HG03442 (cell line): ENCODE measurements around the gene ASB6.

Source experiments
- ATAC-seq: cut with Tn5 transposase; IDR thresholded peaks from one replicate; pipeline ENCODE4 v1.9.1; 2021; ENCODE audit warnings: mild to moderate bottlenecking, moderate library complexity; ENCODE audit not compliant: unreplicated experiment

The ASB6 gene, protein sequence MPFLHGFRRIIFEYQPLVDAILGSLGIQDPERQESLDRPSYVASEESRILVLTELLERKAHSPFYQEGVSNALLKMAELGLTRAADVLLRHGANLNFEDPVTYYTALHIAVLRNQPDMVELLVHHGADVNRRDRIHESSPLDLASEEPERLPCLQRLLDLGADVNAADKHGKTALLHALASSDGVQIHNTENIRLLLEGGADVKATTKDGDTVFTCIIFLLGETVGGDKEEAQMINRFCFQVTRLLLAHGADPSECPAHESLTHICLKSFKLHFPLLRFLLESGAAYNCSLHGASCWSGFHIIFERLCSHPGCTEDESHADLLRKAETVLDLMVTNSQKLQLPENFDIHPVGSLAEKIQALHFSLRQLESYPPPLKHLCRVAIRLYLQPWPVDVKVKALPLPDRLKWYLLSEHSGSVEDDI

DNA sequence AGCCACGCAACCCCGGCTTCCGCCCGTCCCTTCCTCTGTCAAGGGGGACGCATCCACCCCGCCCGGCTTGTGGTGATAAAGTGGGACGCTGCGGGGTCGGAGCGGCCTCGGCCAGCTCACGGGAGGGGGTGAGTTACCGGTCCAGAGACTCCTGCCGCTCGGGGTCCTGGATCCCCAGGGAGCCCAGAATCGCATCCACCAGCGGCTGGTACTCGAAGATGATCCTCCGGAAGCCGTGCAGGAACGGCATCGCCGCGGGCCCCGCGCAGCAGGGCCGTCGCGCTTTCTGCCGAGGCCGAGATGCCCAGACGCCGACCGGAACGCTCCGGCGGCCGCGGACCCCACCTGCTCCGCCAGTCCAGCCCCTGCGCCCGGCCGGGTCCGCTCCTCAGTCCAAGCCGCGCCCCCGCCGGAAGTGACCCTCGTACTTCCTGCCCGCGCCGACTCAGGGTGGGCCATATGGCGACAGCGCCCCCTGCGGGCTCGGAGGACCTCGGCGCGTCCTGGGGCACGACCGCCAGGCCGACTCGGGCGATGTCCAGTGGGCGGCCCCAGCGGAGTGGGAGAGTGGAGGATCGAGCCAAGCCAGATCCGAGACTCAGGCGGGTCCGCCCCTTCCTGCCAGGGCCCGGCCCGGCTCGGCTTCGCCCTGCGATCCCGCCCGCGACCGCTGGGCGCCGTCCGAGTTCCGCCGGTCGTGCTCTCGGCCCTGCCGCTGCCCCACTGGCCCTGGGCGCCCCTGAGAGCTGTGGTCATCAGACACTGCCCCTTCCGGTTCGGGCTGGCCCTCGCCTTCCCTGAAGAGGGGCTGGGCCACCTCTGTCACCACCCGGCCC, at the start of gene ASB6:
Gene ASB6, minus strand, starts transcription at position 402 of the 836 bp plus-strand sequence. Its CDS starts 152 bp downstream, at position 250.
- peak; percentile 89 for ATAC-seq

GRCh38 chr9:129688285-129689043, 46.5 kb upstream of the ASB6 start:
- no peak for ATAC-seq

- no peak for ATAC-seq
Measured at GRCh38 chr9:129687391-129687790, 45.4 kb upstream of the ASB6 start.

DNA sequence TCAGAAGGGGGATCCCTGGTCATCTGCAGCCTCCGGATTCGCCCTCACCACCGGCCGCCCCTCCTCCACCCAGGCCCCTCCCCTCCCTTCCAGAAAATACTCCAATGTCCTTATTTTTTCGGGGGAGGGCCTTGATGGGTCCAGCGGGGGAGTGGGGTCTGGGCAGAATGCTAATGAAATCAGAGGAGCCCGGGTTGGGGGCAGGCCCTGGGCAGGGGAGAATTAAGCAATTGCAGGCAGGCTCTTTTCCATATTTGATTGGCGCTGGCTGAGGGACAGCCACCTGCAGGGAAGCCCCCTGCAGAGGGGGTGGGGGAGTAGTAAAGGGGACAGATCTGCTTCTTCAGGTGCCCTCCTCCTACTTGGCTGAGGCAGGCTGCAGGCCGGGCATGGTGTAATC, 44.8 kb upstream of the ASB6 start:
- ATAC-seq: no peak

- ATAC-seq: no peak
Measured at GRCh38 chr9:129685933-129686259, 43.9 kb upstream of the ASB6 start.

DNA sequence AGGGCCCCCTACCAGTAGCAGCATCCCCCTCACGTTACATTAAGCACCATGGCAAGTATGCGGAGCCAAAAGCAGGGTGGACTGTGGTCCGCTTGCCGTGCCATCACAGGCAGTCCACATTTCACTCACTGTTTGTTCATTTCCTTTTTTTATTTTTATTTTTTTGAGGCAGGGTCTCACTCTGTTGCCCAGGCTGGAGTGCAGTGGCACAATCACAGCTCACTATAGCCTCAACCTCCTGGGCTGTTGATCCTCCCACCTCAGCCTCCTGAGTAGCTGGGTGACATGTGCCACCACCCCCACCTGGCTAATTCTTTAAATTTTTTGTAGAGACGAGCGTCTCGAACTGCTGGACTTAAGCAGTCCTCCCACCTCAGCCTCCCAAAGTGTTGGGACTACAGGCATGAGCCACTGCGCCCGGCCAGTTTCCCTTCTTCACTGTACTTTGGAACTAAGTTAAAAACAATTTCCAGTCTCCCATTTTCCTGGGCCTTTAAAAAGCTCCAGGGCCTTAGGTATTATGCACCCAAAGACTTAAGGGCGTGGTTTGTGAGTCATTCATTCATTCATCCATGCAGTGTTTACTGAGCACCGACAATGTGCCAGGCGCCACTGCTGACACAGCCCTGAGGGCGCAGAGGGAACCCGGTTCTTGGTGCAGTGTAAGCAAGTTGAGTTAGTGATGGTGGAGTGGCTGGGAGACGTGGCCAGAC, 43.4 kb upstream of the ASB6 start:
- ATAC-seq: no peak

DNA sequence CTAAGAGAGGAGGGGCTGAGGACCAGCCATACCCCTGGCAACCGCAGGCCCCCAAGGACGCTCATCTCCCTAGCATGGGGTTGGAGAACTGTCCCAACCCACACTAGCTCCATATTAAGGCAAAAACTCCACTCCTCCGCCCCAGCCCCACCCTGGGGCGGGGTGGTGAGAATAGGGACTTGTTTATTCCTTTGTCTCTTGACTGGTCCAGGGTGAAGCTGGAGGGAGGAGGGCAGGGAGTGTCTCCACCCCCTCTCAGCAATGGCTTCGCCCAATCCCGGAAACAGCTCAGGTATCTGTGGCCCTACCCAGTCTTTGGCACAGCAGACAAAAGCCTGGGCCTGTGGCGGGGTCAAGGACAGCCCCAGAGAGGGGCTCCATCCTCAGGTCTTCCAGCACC, 40.4 kb upstream of the ASB6 start:
- ATAC-seq: no peak

DNA sequence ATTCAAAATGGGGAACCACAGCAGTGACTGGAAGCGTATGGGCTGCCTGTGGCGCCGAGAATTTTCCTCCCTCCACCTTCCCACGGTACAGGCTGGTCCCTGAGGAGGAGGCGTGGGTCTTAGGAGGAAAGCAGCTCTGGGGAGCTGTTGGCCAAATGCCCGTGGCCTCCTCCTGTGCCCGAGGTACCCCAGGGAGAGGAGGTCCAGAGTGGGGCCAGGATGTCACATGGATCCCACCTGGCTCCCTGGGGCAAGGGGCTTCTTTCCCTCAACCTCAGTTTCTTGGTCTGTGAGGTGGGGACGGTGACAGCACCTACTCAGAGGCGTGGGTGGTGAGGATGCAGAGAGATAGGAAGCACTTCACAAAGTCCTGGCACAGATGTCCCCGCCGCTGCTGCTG, 40.0 kb upstream of the ASB6 start:
- ATAC-seq: no peak

DNA sequence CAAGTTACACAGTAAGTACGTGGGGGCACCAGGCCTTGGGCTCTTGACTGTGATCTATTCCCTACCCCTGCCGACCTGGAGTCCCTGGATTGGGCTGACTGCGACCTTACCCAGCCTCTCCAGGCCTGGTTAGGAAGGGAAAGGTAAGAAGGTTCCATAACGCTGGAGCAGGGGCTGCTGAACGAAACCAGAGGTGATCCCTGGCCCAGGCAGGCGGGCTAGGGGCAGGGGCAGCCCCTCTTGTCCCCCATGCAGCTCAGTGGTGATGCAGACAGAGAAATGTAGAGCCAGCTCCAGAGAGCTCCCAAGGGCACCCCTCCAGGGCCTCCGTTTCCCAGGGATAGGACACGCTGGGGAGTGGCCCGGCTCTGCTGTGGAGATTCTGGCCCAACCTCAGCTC, 37.6 kb upstream of the ASB6 start:
- ATAC-seq: no peak

GRCh38 chr9:129678844-129679243, 36.9 kb upstream of the ASB6 start:
- ATAC-seq: no peak

DNA sequence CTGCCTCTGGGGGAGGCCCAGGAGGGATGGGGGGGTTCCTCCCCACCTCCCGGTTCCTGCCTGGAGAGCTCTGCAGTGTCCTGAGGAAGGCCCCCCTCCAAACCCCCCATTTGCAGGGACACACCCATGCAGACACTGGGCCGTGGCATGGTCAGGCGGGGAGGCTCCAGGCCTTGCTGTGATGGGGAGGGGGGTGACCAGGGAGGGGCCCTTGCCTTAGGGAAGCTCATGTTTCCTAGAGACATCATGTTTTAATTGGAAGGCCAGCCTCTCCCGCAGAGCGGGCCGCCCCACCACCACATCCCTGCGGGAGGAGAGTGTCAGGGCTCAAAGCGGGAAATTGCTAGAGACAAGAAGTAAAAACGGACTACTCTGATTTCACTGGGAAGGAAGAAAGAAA, 35.5 kb upstream of the ASB6 start:
- ATAC-seq: no peak

DNA sequence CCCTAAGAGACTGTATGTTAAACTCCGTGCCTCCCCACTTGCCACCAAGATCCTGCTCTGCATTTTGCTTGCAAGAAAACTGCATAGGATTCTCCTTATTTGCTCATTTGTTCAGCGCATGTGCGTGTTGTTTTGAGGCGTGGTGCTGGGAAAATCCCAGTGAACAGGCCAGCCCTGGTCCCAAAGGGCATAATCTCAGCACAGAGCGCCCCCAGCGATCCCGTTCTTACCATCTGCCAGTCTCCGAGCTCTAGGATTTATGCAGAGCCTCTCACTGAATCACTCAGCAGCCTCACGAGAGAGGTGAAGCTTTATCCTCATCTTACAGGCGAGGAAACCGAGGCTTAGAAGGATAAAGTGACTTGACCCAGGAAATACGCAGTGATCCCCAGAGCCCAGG, 35.0 kb upstream of the ASB6 start:
- no peak for ATAC-seq

GRCh38 chr9:129676287-129676686, 34.3 kb upstream of the ASB6 start:
- ATAC-seq: no peak

DNA sequence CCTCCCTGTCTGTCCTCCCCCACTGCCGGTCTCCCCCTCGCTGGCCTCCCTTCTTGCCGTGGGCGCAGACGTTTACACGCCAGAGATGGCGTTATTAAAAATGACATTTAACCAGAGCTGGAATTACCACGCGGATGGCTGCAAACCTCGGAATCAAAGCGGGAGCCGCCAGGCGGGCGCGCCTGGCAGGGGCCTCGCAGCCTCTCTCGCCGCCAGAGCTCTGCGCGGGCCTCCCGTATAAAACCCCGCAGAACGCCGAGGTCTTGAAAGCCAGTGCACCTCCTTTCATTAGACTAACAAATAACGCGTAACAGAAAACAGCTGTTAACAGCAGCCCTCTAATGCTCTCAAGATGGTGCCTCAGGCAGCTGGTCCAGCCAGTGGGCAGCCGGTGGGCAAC, 33.7 kb upstream of the ASB6 start:
- ATAC-seq: no peak

DNA sequence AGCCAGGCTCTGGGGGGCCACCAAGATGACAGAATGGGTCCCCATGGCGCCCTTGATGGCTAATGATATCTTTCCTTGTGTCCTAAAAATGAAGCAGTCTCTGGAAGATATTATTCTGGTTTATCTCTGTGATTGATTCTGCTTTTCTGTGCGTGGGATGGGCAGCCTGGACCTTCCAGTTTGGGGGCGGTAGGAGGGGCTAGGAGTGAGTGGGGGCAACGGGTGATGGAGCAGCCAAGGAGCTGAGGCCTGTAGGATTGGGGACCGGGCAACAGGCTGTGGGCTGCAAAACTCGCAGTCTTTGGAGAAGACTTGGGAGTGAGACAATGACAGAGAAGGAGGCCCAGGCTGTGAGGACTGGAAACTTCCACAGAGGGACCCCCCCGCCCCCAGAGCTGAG, 32.3 kb upstream of the ASB6 start:
- no peak for ATAC-seq

DNA sequence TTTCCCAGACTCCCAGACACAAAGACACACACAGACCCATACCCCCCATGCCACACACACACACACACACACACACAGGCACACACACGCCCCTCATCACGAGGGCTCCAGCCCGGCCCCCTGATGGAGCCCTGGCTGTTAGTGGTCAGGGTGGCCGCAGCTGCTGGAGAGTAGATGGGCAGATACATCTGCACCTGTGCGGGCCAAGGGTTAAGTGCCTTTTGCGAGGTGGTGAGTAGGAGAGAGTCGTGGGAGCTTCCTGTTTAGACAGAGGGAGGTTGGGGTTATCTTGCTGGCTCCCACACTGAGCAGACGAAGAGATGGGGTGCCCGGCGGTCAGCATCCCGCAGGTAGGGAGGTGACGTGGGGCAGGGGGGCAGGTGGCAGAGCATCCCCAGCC, 31.7 kb upstream of the ASB6 start:
- no peak for ATAC-seq

DNA sequence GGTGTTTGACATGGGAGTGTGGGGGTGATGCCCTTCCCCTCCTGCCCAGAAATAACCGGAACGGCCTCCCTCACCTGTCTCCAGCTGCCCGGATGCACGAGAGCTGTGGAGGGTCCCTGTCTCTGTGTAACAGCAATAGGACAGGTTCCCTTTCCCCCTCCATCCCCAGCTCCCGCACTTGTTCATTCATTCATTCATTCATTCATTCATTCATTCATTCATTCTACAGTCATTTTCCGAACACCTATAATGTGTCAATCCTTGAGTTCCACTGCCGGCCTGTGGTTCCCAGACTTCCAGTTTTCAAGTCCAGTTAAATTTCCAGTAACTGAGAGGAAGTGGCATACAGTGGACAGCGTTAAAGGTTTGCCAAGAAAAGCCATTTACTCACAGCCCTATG, 30.8 kb upstream of the ASB6 start:
- no peak for ATAC-seq

DNA sequence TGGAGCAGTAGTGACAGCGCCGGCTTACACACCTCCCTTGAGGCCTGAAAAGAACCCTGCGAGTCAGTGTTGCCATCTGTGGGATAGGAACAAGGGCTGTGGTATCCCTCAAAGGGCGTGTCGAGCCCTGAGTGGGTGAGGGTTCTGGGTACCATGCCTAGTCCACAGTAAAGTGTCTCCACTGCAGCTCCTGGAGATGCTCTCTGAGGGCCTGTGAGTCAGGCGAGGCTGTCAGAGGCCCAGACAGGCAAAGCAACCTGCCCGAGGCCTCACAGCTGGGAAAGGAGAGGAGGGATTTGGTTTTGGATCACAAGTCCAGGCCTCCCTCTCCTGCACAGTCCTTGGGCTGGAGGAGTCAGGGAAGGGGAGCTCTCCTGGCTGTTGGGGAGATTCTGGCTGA, 29.6 kb upstream of the ASB6 start:
- no peak for ATAC-seq

DNA sequence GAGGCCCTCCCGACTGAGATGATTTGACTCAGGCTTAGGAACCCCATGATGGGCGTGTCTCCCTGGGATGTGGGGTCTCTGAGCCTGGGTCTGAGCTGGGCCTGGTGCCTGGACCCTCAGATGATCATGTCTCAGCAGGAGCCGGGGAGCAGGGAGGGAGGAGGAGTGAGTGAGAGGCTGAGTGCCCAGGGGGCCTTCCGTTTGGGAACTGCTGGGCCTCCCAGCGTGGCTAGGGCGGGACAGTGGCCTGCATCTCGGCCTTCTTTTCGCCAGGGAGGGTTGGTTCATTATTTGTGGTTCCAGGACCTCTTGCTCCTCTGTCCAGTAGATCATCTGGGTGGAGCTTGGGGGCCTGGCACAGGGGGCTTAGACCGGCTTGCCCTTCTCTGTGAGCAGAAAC, 29.1 kb upstream of the ASB6 start:
- ATAC-seq: no peak

DNA sequence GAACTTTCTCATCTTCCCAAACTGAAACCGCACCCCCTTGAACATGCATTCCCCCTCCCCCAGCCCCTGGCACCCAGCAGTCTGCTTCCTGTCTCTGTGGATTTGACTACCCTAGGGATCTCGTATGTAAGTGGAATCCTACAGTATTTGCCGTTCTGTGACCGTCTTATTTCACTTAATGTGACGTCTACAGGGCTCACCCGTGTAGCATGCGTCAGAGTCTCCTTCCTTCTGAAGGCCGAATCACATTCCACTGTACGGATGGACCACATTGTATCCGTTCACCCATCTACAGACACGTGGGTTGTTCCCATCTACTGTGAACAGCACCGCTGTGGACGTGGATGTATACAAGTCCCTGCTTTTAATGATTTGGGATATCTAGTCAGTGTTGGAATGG, 28.0 kb upstream of the ASB6 start:
- no peak for ATAC-seq

DNA sequence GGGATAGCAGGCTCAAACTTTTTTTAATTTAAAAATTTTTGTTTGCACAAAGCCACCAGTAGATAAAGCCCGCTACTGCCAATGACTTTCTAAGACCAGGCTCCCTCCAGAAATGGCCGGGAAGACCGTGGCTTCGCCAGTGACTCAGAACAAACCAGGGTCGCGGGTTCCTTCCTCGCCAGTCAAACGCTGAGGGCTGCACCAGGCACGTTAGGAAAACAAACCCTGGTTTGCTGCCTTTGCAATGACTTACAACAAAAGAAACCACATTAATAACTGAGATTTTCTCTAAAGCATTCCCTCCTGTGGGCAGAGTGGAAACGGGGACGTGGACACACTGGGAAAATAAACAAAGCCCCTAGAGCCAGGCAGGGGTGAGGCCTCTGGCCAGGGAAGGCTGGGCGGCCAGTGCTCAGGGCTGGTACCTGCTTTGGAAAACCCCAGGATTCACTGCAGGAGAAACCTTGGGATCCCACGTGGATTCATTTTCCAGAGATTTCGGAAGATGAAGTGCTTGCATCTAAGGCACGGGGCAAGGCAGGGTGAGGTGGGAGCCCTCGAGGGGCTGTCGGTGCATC, 27.3 kb upstream of the ASB6 start:
- ATAC-seq: no peak
